Occipital lobe (tissue), 2 donors: ENCODE results near the gene RAB28. TPM values are rescaled to one million over a fixed set of nuclear protein-coding genes. Genes with fewer than 3 reads are reported as not detected.

Source experiments
- DNase-seq: peaks from one replicate; lab custom pipeline; 2025; lab: John Stamatoyannopoulos, UW
- total RNA-seq: library from RNA; depleted of rRNA; stranded (reverse); fragments of >200 nt; gene quantifications from one replicate; pipeline ENCODE4 v1.2.3, GENCODE V29; 2014

Gene RAB28
- total RNA-seq, 1 donor from 2014 or later: 31.4 TPM

- no peak for DNase-seq
These were observed 27.0 kb upstream of the RAB28 start for GRCh38 chr4:13511101-13511500.

- no peak for DNase-seq
These were observed 25.3 kb upstream of the RAB28 start for GRCh38 chr4:13509442-13509841.

- DNase-seq: no peak
These were observed 20.2 kb upstream of the RAB28 start for GRCh38 chr4:13504374-13504773.

GRCh38 chr4:13498469-13498868 lies 14.3 kb upstream of the RAB28 start:
- DNase-seq: no peak

- no peak for DNase-seq
These were observed 12.5 kb upstream of the RAB28 start for GRCh38 chr4:13496605-13497004.

- DNase-seq: no peak
These were observed 11.6 kb upstream of the RAB28 start for GRCh38 chr4:13495753-13496152.

GRCh38 chr4:13493793-13494192 lies 9.7 kb upstream of the RAB28 start:
- DNase-seq: no peak

- DNase-seq: no peak
These were observed 8.6 kb upstream of the RAB28 start for GRCh38 chr4:13492747-13493146.

GRCh38 chr4:13484749-13485221 lies 645 bp upstream of the RAB28 start:
- DNase-seq: no peak

- DNase-seq: peak; percentile 26
These were observed 395 bp downstream of the RAB28 start for GRCh38 chr4:13483768-13484121.

GRCh38 chr4:13483136-13483767 lies 888 bp downstream of the RAB28 start:
- DNase-seq: no peak

GRCh38 chr4:13481569-13481968 lies 2.6 kb downstream of the RAB28 start:
- DNase-seq: no peak

GRCh38 chr4:13478707-13479106 lies 5.4 kb downstream of the RAB28 start:
- no peak for DNase-seq

GRCh38 chr4:13478131-13478530 lies 6.0 kb downstream of the RAB28 start:
- no peak for DNase-seq

GRCh38 chr4:13476915-13477314 lies 7.2 kb downstream of the RAB28 start:
- DNase-seq: no peak

GRCh38 chr4:13476152-13476551 lies 8.0 kb downstream of the RAB28 start:
- DNase-seq: no peak

GRCh38 chr4:13471400-13471799 lies 12.7 kb downstream of the RAB28 start:
- no peak for DNase-seq

GRCh38 chr4:13470379-13470778 lies 13.8 kb downstream of the RAB28 start:
- no peak for DNase-seq

- DNase-seq: no peak
These were observed 19.2 kb downstream of the RAB28 start for GRCh38 chr4:13464973-13465372.

- DNase-seq: no peak
These were observed 19.6 kb downstream of the RAB28 start for GRCh38 chr4:13464543-13464942.

GRCh38 chr4:13461191-13461905 lies 22.8 kb downstream of the RAB28 start:
- no peak for DNase-seq

GRCh38 chr4:13455411-13455810 lies 28.7 kb downstream of the RAB28 start:
- DNase-seq: no peak

- no peak for DNase-seq
These were observed 29.4 kb downstream of the RAB28 start for GRCh38 chr4:13454786-13455185.
